Measurements from ENCODE around the gene CR1.
"Not testable (repeated sequence)": the region's sequence is repeated elsewhere in the genome, so short reads cannot be mapped to it uniquely, and the experiment has no call there.

The CR1 gene

DNA sequence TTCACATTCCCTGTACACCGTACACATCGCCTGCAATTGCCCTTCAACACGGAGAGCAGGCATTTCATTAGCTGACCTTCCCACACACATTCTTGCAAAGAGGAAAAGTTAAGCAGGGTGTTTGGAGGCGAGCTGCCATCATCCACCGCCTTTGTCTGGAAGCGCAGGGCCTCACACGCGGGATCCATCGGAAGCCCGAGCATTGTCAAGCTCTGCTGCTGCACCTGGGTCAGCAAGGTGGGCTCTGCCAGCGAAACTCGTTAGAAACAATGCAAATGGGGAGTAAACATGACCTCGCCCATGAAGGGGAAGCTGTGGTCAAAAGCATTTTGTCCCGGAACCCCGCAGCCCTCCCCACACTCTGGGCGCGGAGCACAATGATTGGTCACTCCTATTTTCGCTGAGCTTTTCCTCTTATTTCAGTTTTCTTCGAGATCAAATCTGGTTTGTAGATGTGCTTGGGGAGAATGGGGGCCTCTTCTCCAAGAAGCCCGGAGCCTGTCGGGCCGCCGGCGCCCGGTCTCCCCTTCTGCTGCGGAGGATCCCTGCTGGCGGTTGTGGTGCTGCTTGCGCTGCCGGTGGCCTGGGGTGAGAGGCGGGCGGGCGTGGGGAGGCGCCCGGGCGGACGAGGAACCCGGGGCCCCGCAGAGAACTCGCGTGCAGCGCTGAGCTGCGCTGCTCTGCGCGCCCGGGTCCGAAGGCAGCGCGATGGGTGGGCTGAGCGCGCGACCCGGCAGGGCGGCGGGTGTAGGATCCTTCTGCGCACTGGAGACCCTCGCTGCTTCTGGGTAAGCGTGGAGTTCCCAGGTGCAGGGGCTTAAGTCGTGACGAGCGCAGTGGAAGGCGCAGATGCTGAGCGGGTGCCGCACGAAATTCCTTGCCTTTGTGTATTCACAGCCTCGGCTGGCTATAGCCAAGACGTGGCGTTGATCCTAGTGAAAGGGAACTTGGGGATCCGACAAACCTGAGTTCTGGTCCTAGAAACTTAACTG, at the start of gene CR1:
Gene CR1 (plus strand): TSS at position 357 of the 992 bp plus-strand sequence. CDS start 111 bp downstream, at position 468.
- DNase-seq (ENCODE audit: low spot score), result no peak

GRCh38 chr1:207453710-207454045, 42.3 kb upstream of the CR1 start:
- DNase-seq (ENCODE audit: low spot score), result no peak

- peak; percentile 7 for DNase-seq (ENCODE audit: low spot score)
Measured at GRCh38 chr1:207454046-207454964, 41.7 kb upstream of the CR1 start, which contains the start of gene CR2. TSS of gene CR2 (plus strand) at chr1:207454328. CDS start at chr1:207454419, 91 bp downstream.

- no peak for DNase-seq (ENCODE audit: low spot score)
Measured at GRCh38 chr1:207455183-207455754, 40.7 kb upstream of the CR1 start.

DNA sequence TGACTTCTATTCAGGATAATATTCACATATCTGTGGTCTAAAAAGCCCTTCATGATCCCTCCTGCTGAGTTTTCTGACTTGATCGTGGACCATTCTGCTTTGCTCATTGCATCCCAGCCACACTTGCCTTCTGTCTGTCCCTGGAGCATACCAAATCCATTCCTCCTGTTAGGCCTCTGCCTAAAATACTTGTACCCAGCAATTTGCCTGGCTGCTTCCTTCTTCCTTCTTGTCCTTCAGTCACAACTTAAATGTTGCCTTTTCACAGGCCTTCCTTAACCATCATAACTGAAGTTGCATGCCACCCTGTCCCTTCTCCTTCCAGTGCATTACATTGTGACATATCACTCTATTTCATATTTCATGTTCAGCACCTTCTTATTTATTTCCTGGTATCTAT, 37.5 kb upstream of the CR1 start:
- no peak for DNase-seq (ENCODE audit: low spot score)

GRCh38 chr1:207459008-207459407, 36.9 kb upstream of the CR1 start:
- no peak for DNase-seq (ENCODE audit: low spot score)

DNA sequence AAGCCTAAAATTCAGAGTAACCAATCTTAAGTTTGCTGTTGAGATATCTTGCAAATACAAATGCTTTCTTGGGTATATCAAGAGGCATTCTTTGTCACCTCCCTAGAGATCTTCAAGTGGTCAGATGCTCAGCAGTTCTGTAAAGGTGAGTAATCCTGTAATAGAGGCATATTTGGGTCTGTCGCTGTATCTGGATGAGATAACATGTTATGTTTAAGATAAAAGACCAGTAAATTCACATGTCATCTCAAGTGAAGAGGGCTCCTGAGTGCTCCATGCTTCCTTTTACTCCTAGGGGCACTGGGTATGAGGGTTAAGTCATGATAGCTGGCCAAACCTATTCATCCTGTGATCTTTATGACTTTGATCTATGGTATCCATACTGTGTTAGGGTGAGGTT, 34.3 kb upstream of the CR1 start:
- DNase-seq (ENCODE audit: low spot score), result no peak

- DNase-seq (ENCODE audit: low spot score), result no peak
Measured at GRCh38 chr1:207462535-207462934, 33.4 kb upstream of the CR1 start.

DNA sequence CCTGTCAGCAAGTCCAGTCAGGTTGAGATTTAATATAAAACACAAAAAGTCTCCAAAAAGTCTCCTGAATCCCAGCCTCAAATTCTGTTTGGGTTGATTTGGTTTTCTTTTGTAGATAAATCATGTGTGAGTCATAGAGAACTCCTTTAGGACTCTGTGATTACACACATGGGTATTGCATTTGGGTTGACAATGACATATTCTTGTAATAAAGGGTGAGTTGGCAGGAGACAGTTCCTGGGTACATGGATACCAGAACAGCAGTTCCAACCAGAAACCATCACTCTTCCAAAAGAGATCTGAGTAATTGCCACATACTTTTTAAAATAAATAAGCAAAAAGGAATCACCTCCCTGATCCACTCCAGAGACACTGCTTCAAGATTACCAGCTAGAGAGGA, 32.9 kb upstream of the CR1 start:
- peak; percentile 12 for DNase-seq (ENCODE audit: low spot score)

- DNase-seq (ENCODE audit: low spot score), result no peak
Measured at GRCh38 chr1:207463571-207463970, 32.4 kb upstream of the CR1 start.

DNA sequence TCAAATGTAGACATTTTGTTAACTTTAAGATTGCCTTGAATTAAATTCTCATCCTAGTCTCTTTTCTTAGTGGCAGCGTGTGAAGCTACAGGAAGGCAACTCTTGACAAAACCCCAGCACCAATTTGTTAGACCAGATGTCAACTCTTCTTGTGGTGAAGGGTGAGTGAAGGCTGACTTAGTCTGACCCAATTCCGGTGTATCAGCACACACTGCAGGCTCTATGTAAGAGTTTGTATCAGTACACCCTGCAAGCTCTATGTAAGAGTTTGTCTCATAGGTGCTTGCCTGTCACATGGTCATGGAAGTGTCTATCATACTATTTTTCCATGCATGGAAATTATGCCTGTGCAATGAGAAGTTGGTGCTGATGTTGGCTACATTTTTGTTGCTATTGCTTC, 25.0 kb upstream of the CR1 start:
- DNase-seq (ENCODE audit: low spot score), result no peak

DNA sequence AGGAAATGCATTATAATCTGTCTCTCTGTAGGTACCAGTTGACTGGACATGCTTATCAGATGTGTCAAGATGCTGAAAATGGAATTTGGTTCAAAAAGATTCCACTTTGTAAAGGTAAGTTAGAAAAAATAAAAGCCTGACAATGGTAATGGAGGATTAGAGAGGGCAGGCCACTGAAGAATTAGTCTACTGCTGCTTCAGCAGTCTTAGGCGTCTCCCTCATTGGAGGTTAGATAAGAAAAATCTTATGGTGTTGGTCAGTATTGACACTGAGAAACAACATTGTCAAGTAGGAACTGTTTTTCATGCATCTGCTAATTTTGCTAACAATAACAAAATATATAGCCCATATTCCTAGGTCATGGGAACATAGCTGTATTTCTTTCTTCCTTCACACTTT, 21.7 kb upstream of the CR1 start:
- no peak for DNase-seq (ENCODE audit: low spot score)

DNA sequence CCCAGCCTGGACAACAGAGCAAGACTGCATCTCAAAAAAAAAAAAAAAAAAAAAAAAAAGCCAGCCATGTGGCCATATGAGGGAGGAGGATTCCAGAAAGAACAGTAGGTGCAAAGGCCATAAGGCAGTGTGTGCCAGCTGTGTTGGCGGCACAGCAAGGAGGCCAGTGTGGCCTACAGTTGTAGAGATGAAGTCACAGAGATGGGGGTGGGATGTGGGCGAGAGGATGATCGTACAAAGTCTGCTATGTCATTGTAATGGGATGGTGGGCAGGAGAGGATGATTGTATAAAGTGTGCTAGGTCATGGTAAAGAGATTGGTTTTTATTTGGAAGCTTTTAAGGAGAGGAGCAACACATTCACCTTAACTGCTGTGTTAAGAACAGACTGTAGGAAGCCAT, 9.8 kb upstream of the CR1 start:
- no peak for DNase-seq (ENCODE audit: low spot score)

DNA sequence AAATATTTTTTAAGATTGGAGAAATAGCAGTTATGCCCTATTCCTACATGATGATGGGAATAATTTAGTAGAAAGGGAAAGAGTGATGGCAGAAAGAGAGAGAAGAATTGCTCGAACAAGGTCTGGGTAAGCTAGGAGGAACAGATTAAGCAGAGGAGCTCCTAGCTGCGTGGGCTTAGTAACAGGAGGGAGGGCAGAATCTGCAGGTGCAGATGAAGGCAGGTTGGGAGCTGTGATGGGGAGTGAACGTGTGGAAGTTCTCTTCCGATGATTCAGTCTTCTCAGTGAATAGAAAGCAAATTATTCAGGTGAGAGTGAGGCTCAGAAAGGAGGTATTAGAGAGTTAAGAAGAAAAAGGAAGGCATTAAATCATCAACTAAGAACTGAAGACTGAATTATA, 8.3 kb upstream of the CR1 start:
- DNase-seq (ENCODE audit: low spot score), result no peak

DNA sequence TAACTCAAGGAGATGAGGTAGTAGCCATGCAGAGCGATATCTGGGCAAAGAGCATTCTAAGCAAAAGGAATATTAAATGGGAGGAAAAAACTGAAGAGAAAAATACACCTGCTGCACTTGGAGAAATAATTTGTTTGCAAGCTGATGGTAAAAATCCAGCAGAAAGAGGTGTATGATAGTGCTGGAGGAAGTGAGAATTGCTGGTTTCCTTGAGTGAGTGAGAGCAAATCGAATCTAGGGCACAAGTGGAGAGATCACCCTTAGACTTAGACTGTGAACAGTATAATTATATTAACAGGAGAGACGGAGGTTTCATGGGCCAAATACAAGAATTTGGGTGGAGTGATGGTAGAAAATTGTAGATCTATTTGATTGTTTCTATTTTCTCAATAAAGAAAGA, 2.7 kb upstream of the CR1 start:
- no peak for DNase-seq (ENCODE audit: low spot score)

DNA sequence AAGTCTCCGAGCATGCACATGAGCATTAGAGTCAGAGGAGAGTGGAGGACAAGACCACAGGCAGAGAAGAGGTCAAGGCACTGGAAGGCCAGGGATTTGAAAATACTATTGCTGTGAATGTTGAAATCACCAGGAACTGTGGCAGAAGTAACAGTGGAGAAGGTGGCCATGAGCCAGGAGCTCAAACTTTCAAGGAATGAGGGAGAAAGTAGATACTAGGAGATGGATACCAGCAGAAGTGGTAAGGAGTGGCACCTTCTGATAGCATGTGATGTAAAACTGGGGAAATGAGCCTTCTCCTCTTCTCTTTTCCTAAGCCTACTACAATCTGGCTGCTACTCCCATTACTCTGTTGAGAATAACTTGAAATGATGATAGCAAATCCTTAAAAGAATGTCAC, 1.8 kb upstream of the CR1 start:
- DNase-seq (ENCODE audit: low spot score), result no peak

GRCh38 chr1:207495281-207495680, 676 bp upstream of the CR1 start:
- not testable (repeated sequence) for DNase-seq (ENCODE audit: low spot score)

DNA sequence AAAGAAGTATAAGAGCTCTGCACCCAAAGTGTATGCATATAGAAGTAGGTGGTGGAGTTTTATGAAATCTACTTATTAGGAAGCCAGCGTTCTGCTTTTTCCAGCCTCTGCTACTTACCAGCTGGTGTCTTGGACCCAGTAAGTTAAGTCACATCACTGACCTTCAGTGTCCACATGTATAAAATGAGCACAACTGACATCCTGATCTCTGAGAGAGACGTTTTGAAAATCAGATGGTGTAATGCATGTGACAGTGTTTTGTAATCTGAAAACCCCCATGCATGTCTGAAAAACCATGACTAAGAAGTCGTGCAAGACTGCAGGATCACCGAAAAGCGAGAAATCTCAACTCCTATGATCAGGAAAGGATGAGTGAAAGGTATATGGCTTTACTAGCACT, 2.0 kb downstream of the CR1 start:
- DNase-seq (ENCODE audit: low spot score), result no peak

DNA sequence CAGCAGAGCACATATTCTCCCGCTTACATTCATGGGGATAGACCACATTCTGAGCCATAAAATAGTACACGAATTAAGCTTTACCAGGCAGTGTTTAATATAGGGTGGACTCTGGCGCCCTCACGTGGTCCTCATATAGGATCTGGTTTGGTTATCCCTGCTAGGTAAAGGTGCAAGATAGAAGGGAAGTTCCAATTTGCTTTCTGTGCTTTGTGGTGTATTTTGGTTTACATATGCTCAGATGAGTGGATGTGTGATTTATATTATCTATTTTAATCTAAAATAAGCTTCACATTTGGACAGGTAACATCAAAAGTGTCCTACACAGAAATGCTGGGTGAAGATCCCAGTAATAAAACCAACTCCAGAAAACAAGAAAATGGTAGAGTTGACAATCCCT, 3.6 kb downstream of the CR1 start:
- DNase-seq (ENCODE audit: low spot score), result peak; percentile 53

DNA sequence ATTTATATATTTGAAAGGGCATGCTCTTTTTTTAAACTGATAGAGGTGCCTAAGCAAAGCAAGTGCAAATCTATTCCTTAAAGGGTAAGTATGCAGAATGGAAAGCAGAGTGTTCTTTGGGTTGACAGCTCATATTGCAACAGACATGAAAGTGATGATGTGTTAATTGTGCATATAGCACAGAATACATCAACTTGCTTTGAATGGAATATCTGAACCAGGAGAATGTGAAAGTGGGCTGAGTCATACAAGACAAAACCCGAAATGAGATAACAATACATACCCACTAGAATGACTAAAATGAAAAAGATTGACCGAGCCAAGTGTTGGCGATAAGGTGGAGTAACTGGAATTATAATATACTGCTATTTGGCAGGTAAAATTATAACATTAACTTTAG, 4.3 kb downstream of the CR1 start:
- DNase-seq (ENCODE audit: low spot score), result no peak

DNA sequence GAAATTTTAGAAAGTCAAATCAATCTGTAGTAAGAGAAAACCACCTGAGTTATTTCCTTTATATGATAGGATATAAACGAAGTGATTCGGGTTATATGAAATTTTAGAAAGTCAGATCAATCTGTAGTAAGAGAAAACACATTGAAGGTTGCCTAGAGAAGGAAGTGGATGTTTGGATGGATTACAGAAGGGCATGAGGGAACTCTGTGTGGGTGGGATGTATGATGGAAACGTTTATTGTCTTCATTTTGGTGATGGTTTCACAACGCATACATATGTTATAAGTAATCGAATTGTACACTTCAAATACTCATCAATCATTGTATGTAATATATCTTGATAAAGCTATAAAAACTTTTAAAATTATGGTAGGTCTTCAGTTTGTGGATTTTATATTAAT, 5.1 kb downstream of the CR1 start:
- no peak for DNase-seq (ENCODE audit: low spot score)

- no peak for DNase-seq (ENCODE audit: low spot score)
Measured at GRCh38 chr1:207502726-207503125, 6.8 kb downstream of the CR1 start.

DNA sequence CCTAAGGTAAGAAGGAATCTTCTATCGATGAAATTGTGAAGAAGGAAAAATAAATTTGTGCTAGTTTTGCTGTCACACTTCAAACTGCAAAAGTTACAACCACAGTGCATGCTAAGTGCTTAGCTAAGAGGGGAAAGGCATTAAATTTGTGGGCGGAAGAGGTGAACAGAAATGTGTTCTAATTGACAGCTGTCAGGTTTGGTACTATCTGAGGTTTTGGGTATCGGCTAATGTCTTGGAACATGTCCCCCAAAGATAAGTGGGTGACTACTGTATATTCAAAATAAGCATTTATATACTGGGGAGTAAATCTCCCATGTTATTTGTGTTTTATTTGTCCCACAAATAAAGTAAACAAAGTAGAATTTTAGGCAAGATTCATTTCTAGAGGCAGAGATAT, 8.0 kb downstream of the CR1 start:
- no peak for DNase-seq (ENCODE audit: low spot score)
